Omental fat pad (tissue), 4 donors: ENCODE measurements around the gene IL4R. TPM values are rescaled to one million over a fixed set of nuclear protein-coding genes. Genes with fewer than 3 reads are reported as not detected.

Experiments used
- ATAC-seq: fragments of 150-250 bp; one replicate; pipeline ENCODE4 v1.9.1; 2016; ENCODE audit warnings: mild to moderate bottlenecking, moderate library complexity; ENCODE audit not compliant: low FRiP score
- DNase-seq: peaks from one replicate; pipeline ENCODE4 v3.0.0-alpha.2; 2019; ENCODE audit warnings: low spot score
- CTCF ChIP-seq, 3 donors: fragments of 450-650 bp; IDR thresholded peaks; one replicate each; pipeline ENCODE4 v1.5.1; 2016 to 2017; ENCODE audit warnings: antibody characterized with exemption in 3 of 3, mild to moderate bottlenecking in 3 of 3, moderate library complexity in 2 of 3
- total RNA-seq, 4 donors: library from RNA; depleted of rRNA; stranded (reverse); fragments of >200 nt; gene quantifications; one replicate each; pipeline ENCODE4 v1.1.0, GENCODE V29; 2016

Gene IL4R
- 100 to 1,000 TPM in 1 of 4 donors, 10 to 100 TPM in 3; 36.9 to 162 (median 47.3) TPM for total RNA-seq

- TF ChIP-seq CTCF (IDR thresholded peaks at IDR 0.05) = no peak
- peak; percentile 64 for DNase-seq
- ATAC-seq = peak; percentile 65
These were observed at the start of gene IL4R for GRCh38 chr16:27313422-27314160. TSS of gene IL4R (plus strand) at chr16:27313974. CDS start at chr16:27340204, 26,230 bp downstream.

GRCh38 chr16:27264151-27264550 lies 49.6 kb upstream of the IL4R start:
- no peak for DNase-seq
- no peak for TF ChIP-seq CTCF (IDR thresholded peaks at IDR 0.05)
- ATAC-seq = peak; percentile 90

- ATAC-seq = no peak
- DNase-seq = no peak
- no peak for TF ChIP-seq CTCF (IDR thresholded peaks at IDR 0.05)
These were observed 47.8 kb upstream of the IL4R start for GRCh38 chr16:27265982-27266381.

- ATAC-seq (no peak), DNase-seq (no peak)
- TF ChIP-seq CTCF (IDR thresholded peaks at IDR 0.05) = no peak
These were observed 46.6 kb upstream of the IL4R start for GRCh38 chr16:27267037-27267677.

GRCh38 chr16:27268376-27269299 lies 45.1 kb upstream of the IL4R start, which contains the start of gene NSMCE1:
TSS of gene NSMCE1 (minus strand) at chr16:27268772. CDS start at chr16:27257570, 11,202 bp downstream.
- peak; percentile 85 for ATAC-seq
- DNase-seq = peak; percentile 98
- TF ChIP-seq CTCF (IDR thresholded peaks at IDR 0.05) = no peak

GRCh38 chr16:27269300-27270150 lies 44.2 kb upstream of the IL4R start:
- ATAC-seq (no peak), DNase-seq (no peak)
- TF ChIP-seq CTCF (IDR thresholded peaks at IDR 0.05) = no peak
